GM10266 (cell line): ENCODE measurements around the gene FAM229B.

Source experiments
- DNase-seq: peaks from one replicate; pipeline ENCODE4 v3.0.0; 2012; ENCODE audit errors: extremely low spot score
- CTCF ChIP-seq: IDR thresholded peaks from 2 replicates; pipeline ENCODE4 v1.5.1; 2012; ENCODE audit warnings: mild to moderate bottlenecking, low read depth; ENCODE audit not compliant: control insufficient read depth, insufficient read depth; ENCODE audit errors: missing control alignments

The FAM229B gene

GRCh38 chr6:112054001-112054400 is 33.4 kb upstream of the FAM229B start, which contains the start of gene CCN6:
CCN6 (plus strand) TSS chr6:112054104; CDS start chr6:112054358, 254 bp downstream.
- TF ChIP-seq CTCF, result no peak
- DNase-seq, result no peak

GRCh38 chr6:112054555-112055190 is 32.7 kb upstream of the FAM229B start:
- TF ChIP-seq CTCF, result no peak
- DNase-seq, result no peak

GRCh38 chr6:112058243-112059032 is 29.0 kb upstream of the FAM229B start:
- DNase-seq, result no peak

GRCh38 chr6:112061605-112062004 is 25.8 kb upstream of the FAM229B start:
- TF ChIP-seq CTCF, result no peak
- no peak for DNase-seq

More at GRCh38 chr6:112058243-112059032, 29.0 kb upstream of the FAM229B start:
- TF ChIP-seq CTCF, result no peak

GRCh38 chr6:112062966-112063365 is 24.4 kb upstream of the FAM229B start:
- TF ChIP-seq CTCF, result no peak
- no peak for DNase-seq

GRCh38 chr6:112065426-112065986 is 21.9 kb upstream of the FAM229B start:
- TF ChIP-seq CTCF, result no peak
- no peak for DNase-seq

GRCh38 chr6:112066606-112067005 is 20.8 kb upstream of the FAM229B start:
- no peak for TF ChIP-seq CTCF
- no peak for DNase-seq
